Activated CD4-positive, alpha-beta T cell treated with anti-CD3 and anti-CD28 coated beads, Interleukin-2, amount 50 U/mL, for 4 hours (primary cell): ENCODE measurements around the gene GALNT18.

Experiments used
- DNase-seq, 2 experiments: peaks; one replicate each; pipeline ENCODE4 v3.0.0-alpha.2; 2020

The GALNT18 gene

GRCh38 chr11:11621573-11622339, at the start of gene GALNT18:
Gene GALNT18, minus strand, starts transcription at chr11:11622005.
- DNase-seq, result peak; percentile 39 to 41

GRCh38 chr11:11670574-11670973, 48.8 kb upstream of the GALNT18 start:
- DNase-seq, result no peak

- no peak for DNase-seq
These were observed 47.5 kb upstream of the GALNT18 start for GRCh38 chr11:11669233-11669846.

DNA sequence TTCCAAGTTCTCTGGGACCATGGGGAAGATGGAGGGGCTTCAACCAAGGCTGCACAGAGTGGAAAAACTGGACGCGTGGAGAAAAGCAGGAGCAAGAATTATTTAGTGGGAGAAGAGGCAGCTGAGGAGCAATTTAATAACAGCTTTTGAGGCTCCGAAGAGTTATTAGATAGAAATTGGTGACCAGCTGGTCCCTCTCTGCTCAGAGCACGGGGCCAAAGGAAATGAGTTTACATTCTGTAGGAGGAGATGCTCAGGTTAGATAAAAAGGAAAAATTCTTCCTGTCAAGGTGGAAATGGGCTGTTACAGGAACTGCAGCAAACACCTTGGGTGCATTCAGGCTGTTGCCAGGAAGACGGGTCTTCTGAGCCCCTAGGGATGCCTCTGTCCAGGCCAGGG, 47.0 kb upstream of the GALNT18 start:
- no peak for DNase-seq

GRCh38 chr11:11668274-11668673, 46.5 kb upstream of the GALNT18 start:
- DNase-seq, result no peak

GRCh38 chr11:11667056-11667455, 45.3 kb upstream of the GALNT18 start:
- DNase-seq, result no peak

- no peak for DNase-seq
These were observed 43.6 kb upstream of the GALNT18 start for GRCh38 chr11:11665407-11665806.

- no peak for DNase-seq
These were observed 42.1 kb upstream of the GALNT18 start for GRCh38 chr11:11663907-11664306.

- no peak for DNase-seq
These were observed 40.8 kb upstream of the GALNT18 start for GRCh38 chr11:11662578-11662977.

- DNase-seq, result no peak
These were observed 39.7 kb upstream of the GALNT18 start for GRCh38 chr11:11661326-11662040.

GRCh38 chr11:11660363-11660740, 38.5 kb upstream of the GALNT18 start:
- DNase-seq, result no peak

GRCh38 chr11:11659567-11660362, 38.0 kb upstream of the GALNT18 start:
- DNase-seq, result no peak

- no peak for DNase-seq
These were observed 35.6 kb upstream of the GALNT18 start for GRCh38 chr11:11657218-11657955.

GRCh38 chr11:11641581-11641980, 19.8 kb upstream of the GALNT18 start:
- no peak for DNase-seq

DNA sequence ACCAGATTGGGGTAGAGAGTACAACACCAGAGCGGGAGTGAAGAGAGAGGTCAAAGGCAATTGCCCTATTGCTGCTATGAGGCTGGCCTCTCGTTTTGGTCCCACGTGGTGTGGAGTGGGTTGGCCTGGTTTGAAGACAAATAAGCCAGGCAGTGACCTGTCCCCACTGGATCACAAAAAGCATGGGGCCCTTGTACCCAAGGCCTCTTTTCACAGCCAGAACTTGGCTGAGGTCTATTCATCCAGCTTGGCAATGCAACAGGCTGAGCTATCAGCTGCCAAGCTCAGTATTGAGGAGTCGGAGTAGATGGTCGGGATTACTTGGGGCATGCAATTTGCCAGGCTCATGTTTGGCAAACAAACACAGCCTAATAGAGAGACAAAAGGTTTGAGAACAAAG, 19.2 kb upstream of the GALNT18 start:
- no peak for DNase-seq

- DNase-seq, result no peak
These were observed 18.3 kb upstream of the GALNT18 start for GRCh38 chr11:11640152-11640551.

- no peak for DNase-seq
These were observed 14.9 kb upstream of the GALNT18 start for GRCh38 chr11:11636671-11637070.

DNA sequence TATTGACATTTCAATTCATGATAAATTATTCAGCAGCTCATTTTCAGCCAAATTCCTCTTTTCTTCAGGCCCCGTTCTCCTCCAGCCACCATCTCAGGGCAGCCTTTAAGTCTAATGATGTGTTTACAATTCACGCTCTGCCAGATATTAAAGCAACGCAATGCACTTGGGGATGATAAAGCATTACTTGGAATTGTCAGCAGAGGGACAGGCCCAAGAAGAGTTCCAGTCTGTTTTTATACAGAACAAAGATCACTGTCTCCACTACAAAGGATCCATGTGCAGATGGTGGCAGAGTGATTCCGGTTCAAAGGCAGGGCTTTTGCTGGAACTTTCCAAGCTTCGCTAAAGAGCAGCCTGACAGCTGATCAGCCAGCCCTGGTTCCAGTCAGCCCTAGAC, 13.6 kb upstream of the GALNT18 start:
- no peak for DNase-seq

GRCh38 chr11:11629368-11629767, 7.6 kb upstream of the GALNT18 start:
- no peak for DNase-seq

GRCh38 chr11:11628651-11629050, 6.8 kb upstream of the GALNT18 start:
- DNase-seq, result no peak

DNA sequence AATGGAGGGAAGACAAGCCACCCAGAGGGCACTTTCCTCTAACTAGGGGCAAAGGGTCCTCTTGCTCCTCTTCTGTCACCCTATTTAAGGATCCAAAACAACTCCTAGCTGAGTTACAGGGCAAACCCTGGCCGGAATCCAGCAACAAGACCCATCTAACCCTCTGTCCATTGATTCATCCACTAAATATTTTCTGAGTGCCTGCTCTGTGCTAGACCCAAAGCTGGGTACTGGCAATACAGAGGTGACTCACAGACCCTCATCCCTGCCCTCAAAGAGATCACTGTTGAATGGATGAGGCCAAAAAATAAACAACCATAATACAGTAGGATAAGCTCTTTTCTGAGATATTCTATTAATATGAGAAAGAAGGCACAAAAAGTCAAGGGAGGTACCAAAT, 4.3 kb upstream of the GALNT18 start:
- no peak for DNase-seq

DNA sequence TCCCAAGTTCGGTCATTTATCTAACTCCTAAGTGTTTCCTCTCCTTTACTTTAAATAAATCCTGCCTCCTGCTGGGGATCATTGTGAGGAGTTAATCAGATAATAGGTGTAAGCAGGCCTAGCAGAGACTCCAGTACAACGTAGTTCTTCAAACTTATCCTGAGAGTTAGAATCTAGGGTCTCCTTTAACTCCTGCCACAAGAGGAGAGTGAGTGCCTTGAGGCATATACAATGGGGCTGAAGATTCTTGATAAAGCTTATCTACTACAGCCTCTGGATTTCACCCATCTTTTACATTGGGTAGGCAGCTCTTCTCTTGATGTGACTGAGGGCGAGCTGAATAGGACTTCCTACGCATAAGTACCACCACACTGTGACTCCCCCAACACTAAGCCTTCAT, 3.1 kb upstream of the GALNT18 start:
- no peak for DNase-seq

DNA sequence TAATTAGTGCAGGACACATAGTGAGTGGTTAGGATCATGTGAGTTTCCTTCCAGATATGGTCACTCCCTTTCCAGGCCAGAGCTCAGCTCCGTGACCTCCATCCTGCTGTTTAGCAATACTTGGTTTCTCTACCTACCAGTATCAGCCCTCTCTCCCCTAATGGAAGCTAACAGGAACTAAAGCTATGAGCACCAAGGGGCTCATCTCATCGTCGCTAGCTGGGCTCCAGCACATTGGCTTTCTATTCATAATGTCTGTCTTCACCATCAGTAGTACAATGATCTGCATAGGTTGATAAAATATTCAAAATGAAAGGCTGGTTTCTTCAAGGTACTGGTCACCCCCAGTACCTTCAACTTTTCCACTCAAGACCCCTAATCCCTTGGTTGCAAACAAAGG, 2.4 kb upstream of the GALNT18 start:
- no peak for DNase-seq
